Activated CD8-positive, alpha-beta T cell treated with anti-CD3 and anti-CD28 coated beads for 36 hours (primary cell): ENCODE results near the gene IFT74. TPM values are rescaled to one million over a fixed set of nuclear protein-coding genes. Genes with fewer than 3 reads are reported as not detected.

Source experiments
- ATAC-seq: fragments of 200-7000 bp; cut with Tn5 transposase; one replicate; pipeline ENCODE4 v1.10.0; 2021; ENCODE audit warnings: mild to moderate bottlenecking, moderate library complexity
- CTCF ChIA-PET: fragments of 350-600 bp; sonication (Branson Sonifier 250); formaldehyde crosslinking; loops from one replicate; lab custom pipeline; 2021; ENCODE audit warnings: antibody characterized with exemption; lab: Charles Lee
- POLR2A ChIA-PET: fragments of 350-600 bp; sonication (Branson Sonifier 250); formaldehyde crosslinking; loops from one replicate; lab custom pipeline; 2021; ENCODE audit warnings: antibody characterized with exemption; lab: Charles Lee
- DNase-seq: peaks from one replicate; pipeline ENCODE4 v3.0.0-alpha.2; 2020
- H3K27ac Mint-ChIP-seq: one replicate; pipeline ENCODE4 v1.8.0; 2021; ENCODE audit warnings: mild to moderate bottlenecking, mixed read lengths
- H3K27me3 Mint-ChIP-seq: one replicate; pipeline ENCODE4 v1.8.0; 2021; ENCODE audit warnings: mixed read lengths
- H3K36me3 Mint-ChIP-seq: one replicate; pipeline ENCODE4 v1.8.0; 2021; ENCODE audit warnings: low read depth, mixed read lengths
- H3K4me1 Mint-ChIP-seq: one replicate; pipeline ENCODE4 v1.8.0; 2021; ENCODE audit warnings: low read depth, mixed read lengths
- H3K4me3 Mint-ChIP-seq: one replicate; pipeline ENCODE4 v1.8.0; 2021; ENCODE audit warnings: mild to moderate bottlenecking, moderate library complexity, mixed read lengths
- H3K9me3 Mint-ChIP-seq: one replicate; pipeline ENCODE4 v1.8.0; 2021; ENCODE audit warnings: mixed read lengths
- CTCF ChIP-seq: fragments of 200-600 bp; IDR thresholded peaks from one replicate; pipeline ENCODE4 v1.8.0; 2022; ENCODE audit warnings: antibody characterized with exemption, mild to moderate bottlenecking
- intact Hi-C: fragments of 100-400 bp; cut with micrococcal nuclease; formaldehyde crosslinking; loops from one replicate; pipeline ENCODE4 v1.10.0; 2022
- total RNA-seq, 2 experiments: library from RNA; stranded (reverse); gene quantifications; one replicate each; pipeline ENCODE4 v1.2.3, GENCODE V29; 2021

IFT74 gene
- total RNA-seq, 2 experiments from 2014 or later: 9.1 to 9.2 TPM

DNA sequence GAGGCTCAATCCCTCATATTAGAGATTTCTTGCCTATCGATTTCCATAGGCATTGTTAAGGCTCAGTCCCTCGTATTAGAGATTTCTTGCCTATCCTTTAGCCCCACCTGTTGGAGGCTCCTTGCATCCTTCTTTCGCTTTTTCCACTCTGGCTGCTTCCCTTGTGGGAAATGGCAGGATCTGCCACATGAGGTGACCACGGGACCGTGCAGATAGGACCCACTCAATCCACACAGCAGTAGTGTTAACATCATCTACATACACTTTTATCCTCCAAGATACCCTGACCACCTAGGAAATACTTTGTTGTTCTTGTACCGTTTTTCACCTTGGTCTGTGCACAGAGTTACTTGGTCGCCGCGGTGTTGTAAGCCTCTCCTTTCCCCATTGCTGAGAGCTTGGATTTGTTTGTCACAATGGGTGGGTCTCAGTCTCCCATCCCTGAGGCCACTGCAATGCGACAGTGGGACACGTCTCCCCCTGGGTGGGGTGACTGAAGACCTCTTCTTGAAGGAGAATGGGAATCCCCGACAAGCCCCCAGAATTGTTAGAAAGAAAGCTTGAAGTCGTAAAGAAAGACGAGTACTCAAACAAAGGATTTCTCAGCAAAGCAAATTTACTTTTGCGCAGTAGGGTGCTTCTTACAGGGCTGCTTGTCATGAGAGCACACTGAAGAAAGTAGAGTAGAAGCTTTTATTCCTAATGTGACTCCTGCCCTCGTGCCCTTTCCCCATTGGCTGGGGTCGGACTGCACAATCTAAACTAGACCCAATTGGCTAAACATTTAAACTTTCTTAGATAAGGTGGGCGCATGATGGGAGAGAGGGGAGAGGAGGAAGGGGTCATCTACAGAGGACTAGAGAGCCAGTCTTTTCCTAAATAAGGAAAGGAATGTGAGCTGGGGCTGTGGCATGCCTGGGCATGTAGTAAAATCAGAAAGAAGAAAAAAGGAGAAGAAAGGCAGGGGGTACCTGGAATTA lies 19.8 kb downstream of the IFT74 start:
- Mint-ChIP-seq H3K4me1 (no peaks in the 10 kb centered on the region), H3K27me3 (no peaks in the 10 kb centered on the region), H3K9me3 (no peaks in the 10 kb centered on the region), H3K36me3 (peaks cover 1% of the 10 kb centered on the region), H3K27ac (no peak overlapping the region), H3K4me3 (no peak overlapping the region)
- intact Hi-C loops: loop anchor here (2.0 kb wide), 1 partner anchor 231 kb away; no protein-coding TSS in a partner anchor
- ATAC-seq: peak; percentile 42
- peak; percentile 53 for TF ChIP-seq CTCF
- ChIA-PET POLR2A (interaction anchor here (2.2 kb wide), 1 partner anchor 29 kb away, joined by 8 read pairs; the partner anchor contains the start of gene PLAA), CTCF (interaction anchor here (0.8 to 1.2 kb wide), 4 partner anchors 9 to 234 kb away, joined by 3 to 4 read pairs (median 3); no protein-coding TSS in a partner anchor)
- peak; percentile 6 for DNase-seq

DNA sequence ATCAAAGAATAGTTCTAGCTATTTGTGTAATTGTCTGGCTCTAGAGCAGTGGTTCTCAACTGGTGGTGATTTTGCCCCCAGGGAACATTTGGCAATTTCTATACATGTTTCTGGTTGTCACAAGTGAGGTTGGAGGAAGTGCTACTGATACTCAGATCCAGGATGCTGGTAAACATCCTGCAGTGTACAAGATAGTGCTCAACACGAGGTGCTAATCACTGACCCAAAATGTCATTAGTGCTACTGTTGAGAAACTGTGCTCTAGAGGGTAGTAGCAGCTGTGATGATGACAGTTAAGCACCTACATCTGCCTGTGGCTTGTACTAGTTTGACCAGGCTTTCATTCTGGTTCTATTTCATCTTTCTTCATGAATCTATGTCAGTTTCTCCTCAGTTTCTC lies 27.1 kb downstream of the IFT74 start:
- Mint-ChIP-seq H3K4me1 (no peaks in the 10 kb centered on the region), H3K9me3 (no peaks in the 10 kb centered on the region), H3K27ac (no peak overlapping the region), H3K27me3 (no peaks in the 10 kb centered on the region), H3K36me3 (peaks cover 11% of the 10 kb centered on the region), H3K4me3 (no peak overlapping the region)
- no peak for TF ChIP-seq CTCF
- ATAC-seq (no peak), DNase-seq (no peak)
- intact Hi-C loops: no loop called here
- ChIA-PET POLR2A (no interaction called here), CTCF (no interaction called here)

DNA sequence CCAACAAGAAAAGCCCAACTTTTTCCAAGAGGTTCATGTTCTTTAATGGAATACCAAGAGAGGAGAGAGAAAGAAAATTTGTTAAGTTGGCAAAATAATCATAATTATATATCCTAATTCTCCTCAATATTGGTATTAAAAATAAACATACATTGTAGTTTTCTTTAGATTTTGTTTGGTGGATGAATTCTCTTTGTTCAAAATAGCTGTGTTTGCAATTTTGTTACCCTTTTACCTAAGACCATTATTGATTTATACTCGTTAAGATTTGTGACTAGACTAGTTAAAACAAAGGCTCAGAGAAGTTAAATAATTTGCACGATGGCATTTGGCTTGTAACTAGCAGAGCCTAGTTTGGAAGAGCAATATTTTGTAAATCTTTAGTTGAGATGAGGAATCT lies 39.6 kb downstream of the IFT74 start:
- Mint-ChIP-seq H3K27ac (no peak overlapping the region), H3K4me3 (no peak overlapping the region), H3K4me1 (no peaks in the 10 kb centered on the region), H3K27me3 (no peaks in the 10 kb centered on the region), H3K9me3 (no peaks in the 10 kb centered on the region), H3K36me3 (peaks cover 2% of the 10 kb centered on the region)
- CTCF ChIA-PET: no interaction called here
- DNase-seq: no peak
- TF ChIP-seq CTCF: no peak
- intact Hi-C loops: no loop called here
- ATAC-seq: no peak
- POLR2A ChIA-PET: no interaction called here

DNA sequence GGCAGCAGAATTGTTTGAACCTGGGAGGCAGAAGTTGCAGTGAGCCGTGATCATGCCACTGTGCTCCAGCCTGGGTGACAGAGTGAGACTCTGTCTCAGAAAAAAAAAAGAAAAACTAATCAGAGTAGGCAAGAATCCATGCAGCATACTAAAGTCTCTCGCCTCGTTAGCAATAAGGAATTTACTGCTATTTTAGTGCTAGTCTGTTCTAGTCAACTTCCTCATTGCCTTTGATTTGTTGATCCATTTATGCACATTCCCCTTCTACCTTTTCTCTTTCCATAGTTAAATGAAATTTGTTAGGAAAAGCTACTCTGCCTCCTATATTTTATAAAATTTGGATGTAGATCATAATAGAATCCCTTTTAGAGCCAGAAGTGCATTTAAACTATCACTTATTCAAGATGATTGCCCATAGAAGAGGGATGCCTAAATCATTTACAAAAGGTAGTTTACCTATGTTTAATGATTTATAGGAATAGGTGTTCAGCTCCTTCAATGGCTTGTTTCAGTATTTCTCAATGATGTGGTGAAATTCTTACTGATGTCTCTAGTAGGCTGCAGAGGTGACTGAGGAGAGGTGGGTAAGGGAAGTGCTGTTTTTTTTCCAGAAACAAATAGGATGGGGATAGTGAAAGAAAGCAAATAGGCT lies 47.3 kb downstream of the IFT74 start:
- POLR2A ChIA-PET: no interaction called here
- H3K9me3 Mint-ChIP-seq: no peaks in the 10 kb centered on the region
- H3K27me3 Mint-ChIP-seq: no peaks in the 10 kb centered on the region
- no peak overlapping the region for H3K4me3 Mint-ChIP-seq
- intact Hi-C loops: no loop called here
- H3K4me1 Mint-ChIP-seq: no peaks in the 10 kb centered on the region
- TF ChIP-seq CTCF: no peak
- no peak overlapping the region for H3K27ac Mint-ChIP-seq
- ATAC-seq (no peak), DNase-seq (no peak)
- CTCF ChIA-PET: no interaction called here
- peaks cover 1% of the 10 kb centered on the region for H3K36me3 Mint-ChIP-seq

DNA sequence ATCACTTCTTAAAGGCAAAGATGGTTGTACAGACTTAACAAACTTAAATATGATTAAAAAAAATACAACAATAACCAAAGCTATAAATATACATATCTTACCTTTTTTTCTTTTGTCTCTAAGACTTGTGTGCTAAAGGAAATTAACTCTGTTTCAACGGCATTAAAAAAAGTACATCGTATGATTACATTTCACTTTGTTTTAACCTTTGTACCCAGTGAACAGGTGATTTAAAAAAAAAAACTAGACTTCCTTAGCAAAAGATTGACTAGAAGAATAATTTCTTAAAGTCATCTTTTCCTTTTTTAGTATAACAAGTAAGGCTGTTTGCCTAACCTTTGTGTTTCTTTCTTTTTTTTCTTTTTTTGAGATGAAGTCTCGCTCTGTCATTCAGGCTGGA lies 49.3 kb downstream of the IFT74 start, which contains the start of gene LRRC19:
Gene LRRC19 (minus strand): TSS at position 182 of the 400 bp plus-strand sequence. CDS start 5,978 bp downstream, outside the sequence.
- Mint-ChIP-seq H3K4me3 (no peak within 1 kb of the TSS), H3K4me1 (no peaks in the 10 kb centered on the region), H3K36me3 (peaks cover 1% of the 10 kb centered on the region), H3K9me3 (no peaks in the 10 kb centered on the region), H3K27ac (no peak within 1 kb of the TSS), H3K27me3 (no peaks in the 10 kb centered on the region)
- TF ChIP-seq CTCF: no peak
- ATAC-seq (no peak), DNase-seq (no peak)
- POLR2A ChIA-PET: no interaction called here
- intact Hi-C loops: no loop called here
- CTCF ChIA-PET: no interaction called here
